GM23338 (cell line): Measurements from ENCODE around the gene PIP4K2B. TPM values are rescaled to one million over a fixed set of nuclear protein-coding genes. Genes with fewer than 3 reads are reported as not detected.

ENCODE experiments used
- ATAC-seq: fragments of 200-7000 bp; cut with Tn5 transposase; 3 replicates; pipeline ENCODE4 v1.9.1; 2020
- DNase-seq: peaks from one replicate; pipeline ENCODE4 v3.0.0-alpha.2; 2015; ENCODE audit warnings: low spot score
- H2AFZ ChIP-seq: fragments of 200-600 bp; sonication (generic); 2 replicates; pipeline ENCODE4 v1.8.0; 2016; ENCODE audit warnings: antibody characterized with exemption, mild to moderate bottlenecking, moderate library complexity
- H3F3A ChIP-seq: fragments of 200-600 bp; sonication (generic); replicated peaks from 2 replicates; pipeline ENCODE4 v1.8.0; 2017; ENCODE audit warnings: antibody characterized with exemption, mixed run types, low read depth
- H3K27ac ChIP-seq: fragments of 200-600 bp; sonication (generic); 2 replicates; pipeline ENCODE4 v1.6.1; 2016; ENCODE audit warnings: low read depth
- H3K27me3 ChIP-seq: fragments of 200-600 bp; sonication (generic); 2 replicates; pipeline ENCODE4 v1.8.0; 2016; ENCODE audit warnings: mild to moderate bottlenecking, mixed run types, moderate library complexity; ENCODE audit not compliant: insufficient read depth
- H3K36me3 ChIP-seq: fragments of 200-600 bp; sonication (generic); 2 replicates; pipeline ENCODE4 v1.8.0; 2016; ENCODE audit warnings: mild to moderate bottlenecking; ENCODE audit not compliant: insufficient read depth
- H3K4me1 ChIP-seq: fragments of 200-600 bp; sonication (generic); 2 replicates; pipeline ENCODE4 v1.8.0; 2016; ENCODE audit warnings: mild to moderate bottlenecking, moderate library complexity; ENCODE audit not compliant: insufficient read depth
- H3K4me2 ChIP-seq: fragments of 200-600 bp; sonication (generic); 2 replicates; pipeline ENCODE4 v1.7.1; 2017; ENCODE audit warnings: mixed run types
- H3K4me3 ChIP-seq: fragments of 200-600 bp; sonication (generic); 2 replicates; pipeline ENCODE4 v1.6.1; 2016; ENCODE audit warnings: mixed run types
- H3K79me2 ChIP-seq: fragments of 200-600 bp; sonication (generic); replicated peaks from 2 replicates; pipeline ENCODE4 v1.8.0; 2017; ENCODE audit warnings: mild to moderate bottlenecking; ENCODE audit not compliant: insufficient read depth
- H3K9me2 ChIP-seq: fragments of 200-600 bp; sonication (generic); 2 replicates; pipeline ENCODE4 v1.8.0; 2017; ENCODE audit not compliant: insufficient read depth
- H4K20me1 ChIP-seq: fragments of 200-600 bp; sonication (generic); replicated peaks from 2 replicates; pipeline ENCODE4 v1.8.0; 2017; ENCODE audit warnings: mild to moderate bottlenecking; ENCODE audit not compliant: insufficient read depth
- H3K27ac Mint-ChIP-seq: 2 replicates; pipeline ENCODE4 v1.8.0; 2020; ENCODE audit warnings: inconsistent platforms, mild to moderate bottlenecking, moderate library complexity, mixed read lengths
- H3K27me3 Mint-ChIP-seq: 3 replicates; pipeline ENCODE4 v1.8.0; 2022; ENCODE audit warnings: low read depth, mild to moderate bottlenecking, moderate library complexity, mixed read lengths, inconsistent platforms; ENCODE audit not compliant: insufficient read depth, poor library complexity
- H3K36me3 Mint-ChIP-seq: 3 replicates; pipeline ENCODE4 v1.8.0; 2021; ENCODE audit warnings: low read depth, mild to moderate bottlenecking, inconsistent platforms, moderate library complexity, mixed read lengths
- H3K4me1 Mint-ChIP-seq: 3 replicates; pipeline ENCODE4 v1.8.0; 2020; ENCODE audit warnings: mild to moderate bottlenecking, inconsistent platforms, mixed read lengths
- H3K4me3 Mint-ChIP-seq: 3 replicates; pipeline ENCODE4 v1.8.0; 2021; ENCODE audit warnings: moderate library complexity, mild to moderate bottlenecking, inconsistent platforms, mixed read lengths
- H3K9me3 Mint-ChIP-seq: 3 replicates; pipeline ENCODE4 v1.8.0; 2020; ENCODE audit warnings: moderate library complexity, mild to moderate bottlenecking, inconsistent platforms, mixed read lengths
- CREB1 ChIP-seq: fragments of 250-450 bp; sonication (Bioruptor Pico); IDR thresholded peaks from 2 replicates; pipeline ENCODE4 v1.5.0; 2020; ENCODE audit warnings: low read depth, mild to moderate bottlenecking, moderate library complexity
- EZH2 ChIP-seq: fragments of 200-600 bp; sonication (generic); IDR thresholded peaks from one replicate; pipeline ENCODE4 v1.8.0; 2017; ENCODE audit warnings: antibody characterized with exemption, mild to moderate bottlenecking, low read depth; ENCODE audit not compliant: unreplicated experiment
- EZH2phosphoT487 ChIP-seq: fragments of 200-600 bp; sonication (generic); IDR thresholded peaks from one replicate; pipeline ENCODE4 v1.8.1; 2018; ENCODE audit warnings: antibody characterized with exemption; ENCODE audit not compliant: unreplicated experiment
- JUNB ChIP-seq: IDR thresholded peaks from one replicate; pipeline ENCODE4 v1.6.1; 2016; ENCODE audit warnings: antibody characterized with exemption; ENCODE audit not compliant: unreplicated experiment
- NANOG ChIP-seq: IDR thresholded peaks from 2 replicates; pipeline ENCODE4 v1.6.1; 2016; ENCODE audit warnings: antibody characterized with exemption, borderline replicate concordance
- POLR2AphosphoS5 ChIP-seq: IDR thresholded peaks from 2 replicates; pipeline ENCODE4 v1.6.1; 2016; ENCODE audit warnings: antibody characterized with exemption, low read depth
- STAT1 ChIP-seq: IDR thresholded peaks from one replicate; pipeline ENCODE4 v1.6.1; 2016; ENCODE audit warnings: antibody characterized with exemption; ENCODE audit not compliant: unreplicated experiment
- ZNF114 ChIP-seq: fragments of 250-450 bp; sonication (Bioruptor Pico); IDR thresholded peaks from 2 replicates; pipeline ENCODE4 v1.5.0; 2020; ENCODE audit warnings: mild to moderate bottlenecking, moderate library complexity
- ZNF331 ChIP-seq: fragments of 250-450 bp; sonication (Bioruptor Pico); IDR thresholded peaks from 2 replicates; pipeline ENCODE4 v1.5.0; 2020; ENCODE audit warnings: low read depth, mild to moderate bottlenecking, moderate library complexity
- polyA plus RNA-seq: library from polyadenylated mRNA; unstranded; fragments of >200 nt; fragmentation: Nextera tagmentation; extraction: Ambion mirVana; gene quantifications from 2 replicates; pipeline ENCODE4 v1.2.1, GENCODE V29; 2016
- total RNA-seq: library from RNA; depleted of rRNA; stranded (reverse); fragments of >200 nt; shearing (Covaris generic); gene quantifications from 2 replicates; pipeline ENCODE4 v1.2.3, GENCODE V29; 2014
- TF ChIP-seq, protein P1 (sequence below): IDR thresholded peaks from 2 replicates; pipeline ENCODE4 v1.6.1; 2016; ENCODE audit warnings: antibody characterized with exemption
- TF ChIP-seq, protein P2 (sequence below): fragments of 250-450 bp; sonication (Bioruptor Pico); IDR thresholded peaks from 2 replicates; pipeline ENCODE4 v1.5.0; 2020; ENCODE audit warnings: mild to moderate bottlenecking, moderate library complexity
- TF ChIP-seq, protein P3 (sequence below): IDR thresholded peaks from one replicate; pipeline ENCODE4 v1.6.1; 2018; ENCODE audit warnings: antibody characterized with exemption; ENCODE audit not compliant: unreplicated experiment
- TF ChIP-seq, protein P4 (sequence below), 2 experiments: fragments of 200-600 bp in 1 of 2; sonication (generic) in 1 of 2; conservative IDR thresholded peaks; 2 replicates each; pipeline versions ENCODE4 v1.5.1 to v1.6.1; 2016 to 2017; ENCODE audit warnings: antibody characterized with exemption in 2 of 2, low read depth in 2 of 2, mild to moderate bottlenecking in 2 of 2, moderate library complexity in 1 of 2

PIP4K2B gene
- total and polyA plus RNA-seq, 2 experiments from 2014 or later: 9.5 to 43.4 TPM

GRCh38 chr17:38848557-38848891, 49.2 kb upstream of the PIP4K2B start:
- no peaks in the 10 kb centered on the region for H3K9me2 ChIP-seq
- Mint-ChIP-seq H3K27me3 (peaks cover 17% of the 10 kb centered on the region), H3K36me3 (peaks cover 74% of the 10 kb centered on the region), H3K9me3 (peaks cover 6% of the 10 kb centered on the region; the same call in 1 of the 3 replicates), H3K27ac (no peak overlapping the region; the same call in 1 of the 2 replicates), H3K4me1 (peaks cover 18% of the 10 kb centered on the region; the same call in 2 of the 3 replicates), H3K4me3 (no peak overlapping the region)
- H3K27me3 ChIP-seq: no peaks in the 10 kb centered on the region
- no peak for DNase-seq
- peaks cover 46% of the 10 kb centered on the region for H3K79me2 ChIP-seq
- peaks cover 50% of the 10 kb centered on the region for H4K20me1 ChIP-seq
- ATAC-seq: no peak
- H3K4me2 ChIP-seq: no peak overlapping the region
- peaks cover 59% of the 10 kb centered on the region for H3K36me3 ChIP-seq
- peaks cover 23% of the 10 kb centered on the region for H3K4me1 ChIP-seq
- no peak overlapping the region for H2AFZ ChIP-seq
- H3F3A ChIP-seq: peaks cover 80% of the 10 kb centered on the region
- TF ChIP-seq EZH2 (no peak), ZNF114 (CRISPR knock-in tag) (no peak), ZNF331 (CRISPR knock-in tag) (no peak), CREB1 (CRISPR knock-in tag) (no peak), NANOG (no peak), EZH2phosphoT487 (no peak), POLR2AphosphoS5 (no peak; the same call in 1 of the 2 replicates), JUNB (no peak), STAT1 (no peak)
- TF ChIP-seq, protein P1, sequence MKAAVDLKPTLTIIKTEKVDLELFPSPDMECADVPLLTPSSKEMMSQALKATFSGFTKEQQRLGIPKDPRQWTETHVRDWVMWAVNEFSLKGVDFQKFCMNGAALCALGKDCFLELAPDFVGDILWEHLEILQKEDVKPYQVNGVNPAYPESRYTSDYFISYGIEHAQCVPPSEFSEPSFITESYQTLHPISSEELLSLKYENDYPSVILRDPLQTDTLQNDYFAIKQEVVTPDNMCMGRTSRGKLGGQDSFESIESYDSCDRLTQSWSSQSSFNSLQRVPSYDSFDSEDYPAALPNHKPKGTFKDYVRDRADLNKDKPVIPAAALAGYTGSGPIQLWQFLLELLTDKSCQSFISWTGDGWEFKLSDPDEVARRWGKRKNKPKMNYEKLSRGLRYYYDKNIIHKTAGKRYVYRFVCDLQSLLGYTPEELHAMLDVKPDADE: no peak
- TF ChIP-seq, protein P2, sequence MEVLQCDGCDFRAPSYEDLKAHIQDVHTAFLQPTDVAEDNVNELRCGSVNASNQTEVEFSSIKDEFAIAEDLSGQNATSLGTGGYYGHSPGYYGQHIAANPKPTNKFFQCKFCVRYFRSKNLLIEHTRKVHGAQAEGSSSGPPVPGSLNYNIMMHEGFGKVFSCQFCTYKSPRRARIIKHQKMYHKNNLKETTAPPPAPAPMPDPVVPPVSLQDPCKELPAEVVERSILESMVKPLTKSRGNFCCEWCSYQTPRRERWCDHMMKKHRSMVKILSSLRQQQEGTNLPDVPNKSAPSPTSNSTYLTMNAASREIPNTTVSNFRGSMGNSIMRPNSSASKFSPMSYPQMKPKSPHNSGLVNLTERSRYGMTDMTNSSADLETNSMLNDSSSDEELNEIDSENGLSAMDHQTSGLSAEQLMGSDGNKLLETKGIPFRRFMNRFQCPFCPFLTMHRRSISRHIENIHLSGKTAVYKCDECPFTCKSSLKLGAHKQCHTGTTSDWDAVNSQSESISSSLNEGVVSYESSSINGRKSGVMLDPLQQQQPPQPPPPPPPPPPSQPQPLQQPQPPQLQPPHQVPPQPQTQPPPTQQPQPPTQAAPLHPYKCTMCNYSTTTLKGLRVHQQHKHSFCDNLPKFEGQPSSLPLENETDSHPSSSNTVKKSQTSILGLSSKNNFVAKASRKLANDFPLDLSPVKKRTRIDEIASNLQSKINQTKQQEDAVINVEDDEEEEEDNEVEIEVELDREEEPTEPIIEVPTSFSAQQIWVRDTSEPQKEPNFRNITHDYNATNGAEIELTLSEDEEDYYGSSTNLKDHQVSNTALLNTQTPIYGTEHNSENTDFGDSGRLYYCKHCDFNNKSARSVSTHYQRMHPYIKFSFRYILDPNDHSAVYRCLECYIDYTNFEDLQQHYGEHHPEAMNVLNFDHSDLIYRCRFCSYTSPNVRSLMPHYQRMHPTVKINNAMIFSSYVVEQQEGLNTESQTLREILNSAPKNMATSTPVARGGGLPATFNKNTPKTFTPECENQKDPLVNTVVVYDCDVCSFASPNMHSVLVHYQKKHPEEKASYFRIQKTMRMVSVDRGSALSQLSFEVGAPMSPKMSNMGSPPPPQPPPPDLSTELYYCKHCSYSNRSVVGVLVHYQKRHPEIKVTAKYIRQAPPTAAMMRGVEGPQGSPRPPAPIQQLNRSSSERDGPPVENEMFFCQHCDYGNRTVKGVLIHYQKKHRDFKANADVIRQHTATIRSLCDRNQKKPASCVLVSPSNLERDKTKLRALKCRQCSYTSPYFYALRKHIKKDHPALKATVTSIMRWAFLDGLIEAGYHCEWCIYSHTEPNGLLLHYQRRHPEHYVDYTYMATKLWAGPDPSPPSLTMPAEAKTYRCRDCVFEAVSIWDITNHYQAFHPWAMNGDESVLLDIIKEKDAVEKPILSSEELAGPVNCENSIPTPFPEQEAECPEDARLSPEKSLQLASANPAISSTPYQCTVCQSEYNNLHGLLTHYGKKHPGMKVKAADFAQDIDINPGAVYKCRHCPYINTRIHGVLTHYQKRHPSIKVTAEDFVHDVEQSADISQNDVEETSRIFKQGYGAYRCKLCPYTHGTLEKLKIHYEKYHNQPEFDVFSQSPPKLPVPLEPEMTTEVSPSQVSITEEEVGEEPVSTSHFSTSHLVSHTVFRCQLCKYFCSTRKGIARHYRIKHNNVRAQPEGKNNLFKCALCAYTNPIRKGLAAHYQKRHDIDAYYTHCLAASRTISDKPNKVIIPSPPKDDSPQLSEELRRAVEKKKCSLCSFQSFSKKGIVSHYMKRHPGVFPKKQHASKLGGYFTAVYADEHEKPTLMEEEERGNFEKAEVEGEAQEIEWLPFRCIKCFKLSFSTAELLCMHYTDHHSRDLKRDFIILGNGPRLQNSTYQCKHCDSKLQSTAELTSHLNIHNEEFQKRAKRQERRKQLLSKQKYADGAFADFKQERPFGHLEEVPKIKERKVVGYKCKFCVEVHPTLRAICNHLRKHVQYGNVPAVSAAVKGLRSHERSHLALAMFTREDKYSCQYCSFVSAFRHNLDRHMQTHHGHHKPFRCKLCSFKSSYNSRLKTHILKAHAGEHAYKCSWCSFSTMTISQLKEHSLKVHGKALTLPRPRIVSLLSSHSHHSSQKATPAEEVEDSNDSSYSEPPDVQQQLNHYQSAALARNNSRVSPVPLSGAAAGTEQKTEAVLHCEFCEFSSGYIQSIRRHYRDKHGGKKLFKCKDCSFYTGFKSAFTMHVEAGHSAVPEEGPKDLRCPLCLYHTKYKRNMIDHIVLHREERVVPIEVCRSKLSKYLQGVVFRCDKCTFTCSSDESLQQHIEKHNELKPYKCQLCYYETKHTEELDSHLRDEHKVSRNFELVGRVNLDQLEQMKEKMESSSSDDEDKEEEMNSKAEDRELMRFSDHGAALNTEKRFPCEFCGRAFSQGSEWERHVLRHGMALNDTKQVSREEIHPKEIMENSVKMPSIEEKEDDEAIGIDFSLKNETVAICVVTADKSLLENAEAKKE: no peak
- TF ChIP-seq, protein P3, sequence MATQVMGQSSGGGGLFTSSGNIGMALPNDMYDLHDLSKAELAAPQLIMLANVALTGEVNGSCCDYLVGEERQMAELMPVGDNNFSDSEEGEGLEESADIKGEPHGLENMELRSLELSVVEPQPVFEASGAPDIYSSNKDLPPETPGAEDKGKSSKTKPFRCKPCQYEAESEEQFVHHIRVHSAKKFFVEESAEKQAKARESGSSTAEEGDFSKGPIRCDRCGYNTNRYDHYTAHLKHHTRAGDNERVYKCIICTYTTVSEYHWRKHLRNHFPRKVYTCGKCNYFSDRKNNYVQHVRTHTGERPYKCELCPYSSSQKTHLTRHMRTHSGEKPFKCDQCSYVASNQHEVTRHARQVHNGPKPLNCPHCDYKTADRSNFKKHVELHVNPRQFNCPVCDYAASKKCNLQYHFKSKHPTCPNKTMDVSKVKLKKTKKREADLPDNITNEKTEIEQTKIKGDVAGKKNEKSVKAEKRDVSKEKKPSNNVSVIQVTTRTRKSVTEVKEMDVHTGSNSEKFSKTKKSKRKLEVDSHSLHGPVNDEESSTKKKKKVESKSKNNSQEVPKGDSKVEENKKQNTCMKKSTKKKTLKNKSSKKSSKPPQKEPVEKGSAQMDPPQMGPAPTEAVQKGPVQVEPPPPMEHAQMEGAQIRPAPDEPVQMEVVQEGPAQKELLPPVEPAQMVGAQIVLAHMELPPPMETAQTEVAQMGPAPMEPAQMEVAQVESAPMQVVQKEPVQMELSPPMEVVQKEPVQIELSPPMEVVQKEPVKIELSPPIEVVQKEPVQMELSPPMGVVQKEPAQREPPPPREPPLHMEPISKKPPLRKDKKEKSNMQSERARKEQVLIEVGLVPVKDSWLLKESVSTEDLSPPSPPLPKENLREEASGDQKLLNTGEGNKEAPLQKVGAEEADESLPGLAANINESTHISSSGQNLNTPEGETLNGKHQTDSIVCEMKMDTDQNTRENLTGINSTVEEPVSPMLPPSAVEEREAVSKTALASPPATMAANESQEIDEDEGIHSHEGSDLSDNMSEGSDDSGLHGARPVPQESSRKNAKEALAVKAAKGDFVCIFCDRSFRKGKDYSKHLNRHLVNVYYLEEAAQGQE: no peak
- TF ChIP-seq, protein P4, sequence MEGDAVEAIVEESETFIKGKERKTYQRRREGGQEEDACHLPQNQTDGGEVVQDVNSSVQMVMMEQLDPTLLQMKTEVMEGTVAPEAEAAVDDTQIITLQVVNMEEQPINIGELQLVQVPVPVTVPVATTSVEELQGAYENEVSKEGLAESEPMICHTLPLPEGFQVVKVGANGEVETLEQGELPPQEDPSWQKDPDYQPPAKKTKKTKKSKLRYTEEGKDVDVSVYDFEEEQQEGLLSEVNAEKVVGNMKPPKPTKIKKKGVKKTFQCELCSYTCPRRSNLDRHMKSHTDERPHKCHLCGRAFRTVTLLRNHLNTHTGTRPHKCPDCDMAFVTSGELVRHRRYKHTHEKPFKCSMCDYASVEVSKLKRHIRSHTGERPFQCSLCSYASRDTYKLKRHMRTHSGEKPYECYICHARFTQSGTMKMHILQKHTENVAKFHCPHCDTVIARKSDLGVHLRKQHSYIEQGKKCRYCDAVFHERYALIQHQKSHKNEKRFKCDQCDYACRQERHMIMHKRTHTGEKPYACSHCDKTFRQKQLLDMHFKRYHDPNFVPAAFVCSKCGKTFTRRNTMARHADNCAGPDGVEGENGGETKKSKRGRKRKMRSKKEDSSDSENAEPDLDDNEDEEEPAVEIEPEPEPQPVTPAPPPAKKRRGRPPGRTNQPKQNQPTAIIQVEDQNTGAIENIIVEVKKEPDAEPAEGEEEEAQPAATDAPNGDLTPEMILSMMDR (conservative IDR thresholded peaks at IDR 0.05; ENCODE audit: low read depth in 2 of 2): no peak
- peak overlapping the region; percentile 88 for H3K27ac ChIP-seq
- no peak overlapping the region for H3K4me3 ChIP-seq
